Ascending aorta (tissue), 2 donors: ENCODE measurements around the gene VOPP1. TPM values are rescaled to one million over a fixed set of nuclear protein-coding genes. Genes with fewer than 3 reads are reported as not detected.
A peak's percentile ranks its signal among the peaks of the same experiment; 100 is the strongest.

Experiments
- DNase-seq, 2 donors: peaks; one replicate each; pipeline ENCODE4 v3.0.0-alpha.2; 2019; ENCODE audit warnings: low spot score in 2 of 2
- H3K27ac ChIP-seq, 2 donors: fragments of 200-600 bp; sonication (generic); one replicate each; pipeline ENCODE4 v1.5.1; 2016 to 2017; ENCODE audit warnings: mild to moderate bottlenecking in 1 of 2
- H3K27me3 ChIP-seq: fragments of 200-600 bp; sonication (generic); one replicate; pipeline ENCODE4 v1.5.1; 2017
- H3K36me3 ChIP-seq, 2 donors: fragments of 200-600 bp; sonication (generic); one replicate each; pipeline ENCODE4 v1.5.1; 2016
- H3K4me1 ChIP-seq, 2 donors: fragments of 200-600 bp; sonication (generic); one replicate each; pipeline ENCODE4 v1.5.1; 2016 to 2017; ENCODE audit warnings: mild to moderate bottlenecking in 1 of 2
- H3K4me3 ChIP-seq, 2 donors: fragments of 200-600 bp; sonication (generic); one replicate each; pipeline ENCODE4 v1.5.1; 2016 to 2017; ENCODE audit warnings: mild to moderate bottlenecking in 1 of 2
- H3K9me3 ChIP-seq, 2 donors: fragments of 200-600 bp; sonication (generic); one replicate each; pipeline ENCODE4 v1.5.1; 2016
- intact Hi-C: fragments of 100-400 bp; cut with DNase I; formaldehyde crosslinking; loops from one replicate; pipeline ENCODE4 v1.15.1; 2023
- total RNA-seq: library from RNA; depleted of rRNA; stranded (reverse); fragments of >200 nt; gene quantifications from one replicate; pipeline ENCODE4 v1.1.0, GENCODE V29; 2016
- TF ChIP-seq, protein P1 (sequence below), 3 experiments: fragments of 200-600 bp in 2 of 3; fragments of 450-650 bp in 1 of 3; sonication (generic) in 2 of 3; IDR thresholded peaks; one replicate each; pipeline ENCODE4 v1.5.1; 2016 to 2019; ENCODE audit warnings: antibody characterized with exemption in 3 of 3, mild to moderate bottlenecking in 1 of 3, moderate library complexity in 1 of 3

The VOPP1 gene
- total RNA-seq, 1 donor from 2014 or later = 78.8 TPM

DNA sequence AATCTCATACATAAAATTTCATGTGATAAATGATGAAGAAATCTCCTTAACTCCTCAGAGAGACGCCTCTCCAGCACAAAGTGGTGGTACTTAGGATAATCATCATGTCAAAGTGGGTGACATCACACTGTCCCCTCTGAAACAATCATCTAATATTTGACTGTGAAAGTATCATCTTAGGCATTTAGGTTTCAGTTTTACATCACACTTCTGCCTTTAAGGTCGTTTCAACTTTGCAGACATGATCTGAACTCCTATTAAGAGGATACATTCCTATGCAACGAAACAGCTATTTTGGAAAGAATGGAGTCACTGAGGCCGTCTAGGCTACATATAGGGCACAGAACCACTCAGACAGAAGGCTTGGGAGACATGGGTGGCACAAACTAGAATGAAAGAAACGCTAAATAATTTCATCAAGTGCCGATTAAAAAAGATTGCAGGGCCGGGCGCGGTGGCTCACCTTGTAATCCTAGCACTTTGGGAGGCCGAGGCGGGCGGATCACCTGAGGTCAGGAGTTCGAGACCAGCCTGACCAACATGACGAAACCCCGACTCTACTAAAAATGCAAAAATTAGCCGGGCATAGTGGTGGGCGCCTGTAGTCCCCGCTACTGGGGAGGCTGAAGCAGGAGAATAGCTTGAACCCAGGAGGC lies 2.0 kb downstream of the VOPP1 start:
- peaks cover 11 to 50% of the 10 kb centered on the region in 2 donors for H3K4me1 ChIP-seq
- intact Hi-C loops = loop anchor here (5.0 to 10.0 kb wide), 9 partner anchors 46 to 816 kb away; partner anchors contain the start of genes CCT6A, LANCL2, NIPSNAP2 and PHKG1
- TF ChIP-seq, protein P1, sequence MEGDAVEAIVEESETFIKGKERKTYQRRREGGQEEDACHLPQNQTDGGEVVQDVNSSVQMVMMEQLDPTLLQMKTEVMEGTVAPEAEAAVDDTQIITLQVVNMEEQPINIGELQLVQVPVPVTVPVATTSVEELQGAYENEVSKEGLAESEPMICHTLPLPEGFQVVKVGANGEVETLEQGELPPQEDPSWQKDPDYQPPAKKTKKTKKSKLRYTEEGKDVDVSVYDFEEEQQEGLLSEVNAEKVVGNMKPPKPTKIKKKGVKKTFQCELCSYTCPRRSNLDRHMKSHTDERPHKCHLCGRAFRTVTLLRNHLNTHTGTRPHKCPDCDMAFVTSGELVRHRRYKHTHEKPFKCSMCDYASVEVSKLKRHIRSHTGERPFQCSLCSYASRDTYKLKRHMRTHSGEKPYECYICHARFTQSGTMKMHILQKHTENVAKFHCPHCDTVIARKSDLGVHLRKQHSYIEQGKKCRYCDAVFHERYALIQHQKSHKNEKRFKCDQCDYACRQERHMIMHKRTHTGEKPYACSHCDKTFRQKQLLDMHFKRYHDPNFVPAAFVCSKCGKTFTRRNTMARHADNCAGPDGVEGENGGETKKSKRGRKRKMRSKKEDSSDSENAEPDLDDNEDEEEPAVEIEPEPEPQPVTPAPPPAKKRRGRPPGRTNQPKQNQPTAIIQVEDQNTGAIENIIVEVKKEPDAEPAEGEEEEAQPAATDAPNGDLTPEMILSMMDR (IDR thresholded peaks at IDR 0.05) = no peak
- no peaks in the 10 kb centered on the region for H3K36me3 ChIP-seq
- H3K4me3 ChIP-seq = peak overlapping the region; percentile 85 to 97
- no peaks in the 10 kb centered on the region for H3K27me3 ChIP-seq
- H3K27ac ChIP-seq = peak overlapping the region; percentile 90 to 91
- no peak for DNase-seq
- H3K9me3 ChIP-seq = no peaks in the 10 kb centered on the region

DNA sequence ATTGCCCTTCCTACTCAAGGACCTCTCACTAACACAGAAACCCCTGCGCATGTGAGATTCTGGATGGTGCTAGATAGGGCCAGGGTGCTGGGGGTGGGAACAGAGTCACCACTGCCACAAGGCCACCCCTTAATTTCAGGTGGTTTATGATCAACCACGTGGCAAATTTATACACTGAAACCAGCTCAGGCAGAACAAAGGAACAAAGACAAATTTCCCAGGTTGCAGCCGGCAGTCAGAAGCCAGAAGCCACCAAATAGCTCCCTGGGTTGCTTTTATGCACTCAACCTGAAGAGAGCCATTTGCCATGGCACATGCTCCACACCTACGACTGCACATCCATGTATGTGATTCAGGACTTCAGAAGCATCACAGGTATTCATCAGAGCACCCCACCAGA lies 2.5 kb downstream of the VOPP1 start:
- H3K27ac ChIP-seq = peak overlapping the region; percentile 62 to 90
- peaks cover 11 to 47% of the 10 kb centered on the region in 2 donors for H3K4me1 ChIP-seq
- H3K4me3 ChIP-seq = peak overlapping the region in 1 of 2 donors; percentile 85
- H3K27me3 ChIP-seq = no peaks in the 10 kb centered on the region
- intact Hi-C loops = loop anchor here (5.0 to 10.0 kb wide), 9 partner anchors 45 to 815 kb away; partner anchors contain the start of genes CCT6A, LANCL2, NIPSNAP2 and PHKG1
- H3K36me3 ChIP-seq = no peaks in the 10 kb centered on the region
- H3K9me3 ChIP-seq = no peaks in the 10 kb centered on the region
- DNase-seq = no peak
- TF ChIP-seq, protein P1 (IDR thresholded peaks at IDR 0.05) = no peak

DNA sequence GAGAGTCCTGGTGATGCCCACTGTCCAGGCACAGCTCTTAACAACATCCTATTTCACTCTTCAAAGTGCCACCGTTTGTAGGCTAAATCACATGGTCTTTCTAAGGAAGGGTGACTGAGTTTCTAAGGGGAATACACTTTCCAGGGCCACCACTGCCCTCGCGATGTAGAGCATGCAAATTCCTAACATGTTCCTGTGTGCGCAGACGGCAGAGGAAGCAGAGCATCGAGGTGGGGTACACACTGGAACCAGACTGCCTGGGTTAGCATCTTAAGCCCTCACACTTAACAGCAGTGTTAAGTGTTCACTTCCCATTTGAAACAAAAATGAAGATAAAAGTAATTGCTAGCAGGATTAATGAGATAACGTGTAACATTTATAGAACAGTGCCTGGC lies 3.0 kb downstream of the VOPP1 start:
- TF ChIP-seq, protein P1 (IDR thresholded peaks at IDR 0.05) = no peak
- intact Hi-C loops = no loop called here
- Histone ChIP-seq H3K9me3 (no peaks in the 10 kb centered on the region), H3K4me1 (peaks cover 11 to 41% of the 10 kb centered on the region in 2 donors), H3K36me3 (no peaks in the 10 kb centered on the region), H3K27ac (peak overlapping the region; percentile 62 to 90), H3K4me3 (no peak overlapping the region), H3K27me3 (no peaks in the 10 kb centered on the region)
- DNase-seq = no peak

DNA sequence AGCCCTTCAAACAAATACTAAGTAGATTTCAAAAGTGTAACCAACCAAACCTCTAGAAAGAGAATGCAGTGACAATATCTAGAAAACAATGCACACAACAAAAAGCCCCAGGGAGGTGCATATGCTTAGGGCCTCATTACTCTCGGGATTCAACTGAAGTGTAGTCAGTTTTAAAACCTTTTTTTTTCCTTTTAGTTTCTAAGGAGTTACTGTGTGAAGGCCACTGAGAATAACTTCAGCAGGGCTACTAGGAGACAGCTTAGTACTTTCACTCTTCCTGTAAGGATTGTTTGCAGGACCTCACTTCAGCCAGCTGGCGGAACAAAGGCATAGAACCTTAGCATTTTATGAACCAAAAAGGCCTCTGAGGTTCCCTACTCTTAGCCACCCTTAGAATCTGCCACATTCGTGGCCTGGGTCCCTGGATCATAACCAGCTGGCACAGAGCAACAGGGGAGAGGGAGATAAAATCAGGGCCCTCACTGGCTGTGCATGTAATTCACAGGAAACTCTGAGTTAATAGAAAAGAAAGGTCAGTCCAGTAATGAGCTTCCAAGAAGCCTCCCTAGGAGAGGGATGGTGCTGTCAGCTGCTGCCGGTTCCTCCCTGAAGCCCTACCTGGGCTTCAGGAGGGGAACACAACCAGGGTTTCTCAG lies 3.6 kb downstream of the VOPP1 start:
- TF ChIP-seq, protein P1 (IDR thresholded peaks at IDR 0.05) = no peak
- intact Hi-C loops = no loop called here
- Histone ChIP-seq H3K27ac (peak overlapping the region; percentile 62 to 90), H3K9me3 (no peaks in the 10 kb centered on the region), H3K27me3 (no peaks in the 10 kb centered on the region), H3K36me3 (no peaks in the 10 kb centered on the region), H3K4me3 (no peak overlapping the region), H3K4me1 (peaks cover 9 to 37% of the 10 kb centered on the region in 2 donors)
- no peak for DNase-seq

DNA sequence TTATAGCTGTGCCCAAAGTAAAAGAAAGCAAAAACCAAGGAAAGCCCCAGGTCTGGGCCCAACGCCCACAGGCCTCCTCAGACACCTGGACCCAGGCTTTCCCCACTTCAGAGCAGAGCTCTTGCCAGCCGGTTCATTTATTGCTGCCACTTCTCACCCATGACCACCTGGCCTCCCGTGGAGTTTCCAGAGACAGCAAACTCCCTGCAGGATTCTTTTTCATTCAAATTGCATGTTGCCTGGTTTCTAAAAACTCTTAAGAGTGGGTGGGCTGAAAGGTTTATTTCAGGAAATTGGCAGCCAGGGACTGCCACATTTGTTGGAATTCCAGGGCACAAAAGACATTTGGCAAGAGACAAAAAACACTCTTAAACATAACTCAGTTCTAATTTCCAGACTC lies 4.7 kb downstream of the VOPP1 start:
- DNase-seq = no peak
- H3K4me1 ChIP-seq = peaks cover under 1 to 29% of the 10 kb centered on the region in 2 donors
- no peaks in the 10 kb centered on the region for H3K27me3 ChIP-seq
- intact Hi-C loops = no loop called here
- H3K9me3 ChIP-seq = no peaks in the 10 kb centered on the region
- TF ChIP-seq, protein P1 (IDR thresholded peaks at IDR 0.05) = no peak
- H3K27ac ChIP-seq = peak overlapping the region in 1 of 2 donors; percentile 44
- no peak overlapping the region for H3K4me3 ChIP-seq
- H3K36me3 ChIP-seq = no peaks in the 10 kb centered on the region
